ENCODE data around the gene TRIM2. TPM values are rescaled to one million over a fixed set of nuclear protein-coding genes. Genes with fewer than 3 reads are reported as not detected.

TRIM2 gene
- total and polyA plus RNA-seq, 2 of the 8 experiments (the other 6 are each of a cell fraction or from before 2014, with no cell fraction given), result 34.0 to 59.8 TPM

- Histone ChIP-seq H3K56ac (replicated peaks; ENCODE audit: insufficient read length, low read depth, low read length) (no peak overlapping the region), H2BK5ac (ENCODE audit: low read depth, low read length) (no peak overlapping the region), H3K27me3 (replicated peaks in 1 of 4; ENCODE audit: control insufficient read depth in 3 of 4, extremely low read depth in 1 of 4, insufficient read depth in 3 of 4, low read length in 3 of 4) (no peaks in the 10 kb centered on the region), H2BK15ac (ENCODE audit: low read length) (peak overlapping the region; percentile 94), H2AFZ (ENCODE audit: low read length) (no peak overlapping the region), H3K27ac (ENCODE audit: low read depth, low read length) (no peak overlapping the region), H3K18ac (ENCODE audit: extremely low read depth, low read length) (no peak overlapping the region), H3K4ac (replicated peaks; ENCODE audit: insufficient read length, low read depth, low read length) (no peak overlapping the region), H2BK120ac (replicated peaks; ENCODE audit: low read depth, low read length) (no peak overlapping the region), H2BK20ac (ENCODE audit: low read length) (peak overlapping the region; percentile 73; the same call in 1 of the 2 replicates), H3K9me3 (ENCODE audit: insufficient read depth in 2 of 2, low read depth in 1 of 2, low read length in 1 of 2) (no peaks in the 10 kb centered on the region), H3K23ac (ENCODE audit: insufficient read length) (no peak overlapping the region), H3K36me3 (ENCODE audit: control insufficient read depth in 2 of 4, insufficient read depth in 4 of 4, low read length in 3 of 4) (no peaks in the 10 kb centered on the region), H3K9ac (replicated peaks in 1 of 4; ENCODE audit: extremely low read depth in 1 of 4, low read depth in 3 of 4, low read length in 3 of 4) (no peak overlapping the region), H3K79me1 (ENCODE audit: low read depth, low read length) (peaks cover 2% of the 10 kb centered on the region; the same call in 1 of the 2 replicates), H2AK5ac (ENCODE audit: low read depth, low read length) (0 out of 2 replicates have a peak overlapping the region, but pooled peaks have one; percentile 68), H3K14ac (ENCODE audit: insufficient read length) (no peak overlapping the region), H3K79me2 (ENCODE audit: control insufficient read depth in 1 of 2, insufficient read depth in 2 of 2, low read length in 2 of 2) (peaks cover 0 to 2% of the 10 kb centered on the region in 2 experiments; a peak in 1 of 4 replicates), H3K4me3 (ENCODE audit: extremely low read depth in 1 of 4, insufficient read depth in 2 of 4, low read depth in 3 of 4, low read length in 4 of 4) (no peak overlapping the region), H2BK12ac (ENCODE audit: low read depth, low read length) (no peak overlapping the region; the same call in 1 of the 2 replicates), H4K8ac (ENCODE audit: extremely low read depth, insufficient read depth, low read length) (no peak overlapping the region), H4K5ac (ENCODE audit: insufficient read length, low read depth, low read length) (no peak overlapping the region), H3K23me2 (ENCODE audit: low read depth, low read length) (peaks cover 6% of the 10 kb centered on the region), H4K91ac (replicated peaks; ENCODE audit: insufficient read length, low read length) (no peak overlapping the region), H4K20me1 (replicated peaks in 1 of 2; ENCODE audit: control insufficient read depth in 1 of 2, insufficient read depth in 2 of 2, low read length in 2 of 2) (no peaks in the 10 kb centered on the region), H3K4me1 (replicated peaks in 1 of 4; ENCODE audit: control insufficient read depth in 3 of 4, insufficient read depth in 4 of 4, low read length in 3 of 4) (peaks cover 7 to 21% (median 15%) of the 10 kb centered on the region in 4 experiments), H3K4me2 (ENCODE audit: insufficient read depth in 1 of 2, low read depth in 2 of 2, low read length in 2 of 2) (no peak overlapping the region)
- FAIRE-seq (no peak), DNase-seq (ENCODE audit: low read depth in 1 of 2, low spot score in 2 of 2) (no peak)
- ChIA-PET CTCF (ENCODE audit: partially characterized antibody) (interaction anchor here (0.6 to 1.2 kb wide), 4 partner anchors 24 to 715 kb away, joined by 3 to 4 read pairs (median 3); no protein-coding TSS in a partner anchor), POLR2A (ENCODE audit: partially characterized antibody) (interaction anchor here (0.6 to 4.3 kb wide), 2 partner anchors 12 to 166 kb away, joined by 3 to 52 read pairs; no protein-coding TSS in a partner anchor)
- TF ChIP-seq MAX (IDR thresholded peaks at IDR 0.05) (no peak), CHD2 (IDR thresholded peaks at IDR 0.05; ENCODE audit: low read length) (no peak), RNF2 (IDR thresholded peaks at IDR 0.05; ENCODE audit: borderline replicate concordance, low read depth, low read length, missing control alignments, poor library complexity, severe bottlenecking) (no peak), RXRA (IDR thresholded peaks at IDR 0.05; ENCODE audit: insufficient read depth, low read depth, low read length) (no peak)
- 94% methylated on average over 6 of the region's 6 CpGs; no CpG with 5 or more reads in 1 of the 2 experiments for WGBS, 2 experiments (ENCODE audit: extremely low coverage in 1 of 2, insufficient coverage in 1 of 2, insufficient read length in 1 of 2, insufficient replicate concordance in 2 of 2, low coverage in 1 of 2, low lambda C conversion rate in 2 of 2, missing lambda C conversion rate in 1 of 2)
Observed at GRCh38 chr4:153247116-153247490, 42.9 kb downstream of the TRIM2 start.
